RWPE1 (cell line): ENCODE data around the gene TCP11.

Experiments
- CTCF ChIA-PET: fragments of 350-600 bp; sonication (Branson Sonifier 250); formaldehyde crosslinking; extraction: SDS; loops from one replicate; lab custom pipeline; 2021; lab: Yijun Ruan, JAX
- POLR2A ChIA-PET: fragments of 400-600 bp; formaldehyde crosslinking; extraction: SDS; loops from one replicate; lab custom pipeline; 2020; ENCODE audit warnings: antibody characterized with exemption; ENCODE audit not compliant: low non-redundant PET; lab: Yijun Ruan, JAX
- DNase-seq: peaks from one replicate; pipeline ENCODE4 v3.0.0; 2012; ENCODE audit warnings: low spot score
- H3K27ac ChIP-seq: fragments of 450-650 bp; 2 replicates; pipeline ENCODE4 v1.5.1; 2017
- CTCF ChIP-seq: fragments of 450-650 bp; conservative IDR thresholded peaks from 2 replicates; pipeline ENCODE4 v1.5.1; 2017; ENCODE audit warnings: low read depth, mild to moderate bottlenecking

Gene TCP11

DNA sequence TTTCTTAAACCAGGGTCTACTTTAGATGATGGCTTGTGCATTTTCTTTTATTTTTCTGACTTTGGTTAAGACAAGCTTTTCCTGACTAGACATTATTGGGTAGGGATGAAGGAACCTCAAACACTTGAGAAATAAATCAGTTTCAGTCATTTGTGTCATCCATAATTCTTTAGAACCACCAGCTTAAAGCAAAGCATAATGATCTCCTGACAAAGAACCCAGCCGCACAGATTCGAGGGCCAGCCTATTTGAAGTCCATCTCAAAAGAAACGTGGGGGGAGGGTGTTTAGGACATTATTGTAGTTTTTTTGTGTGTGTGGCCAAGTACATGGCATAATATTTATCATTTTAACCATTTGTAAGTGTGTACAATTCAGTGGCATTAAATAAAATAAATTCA lies 6.3 kb upstream of the TCP11 start:
- DNase-seq, result no peak
- H3K27ac ChIP-seq, result no peak overlapping the region
- no peak for TF ChIP-seq CTCF
- POLR2A ChIA-PET, result interaction anchor here (0.5 kb wide), 1 partner anchor 688 kb away, joined by 3 read pairs; no protein-coding TSS in a partner anchor
- CTCF ChIA-PET, result interaction anchor here (0.7 to 4.7 kb wide), 6 partner anchors 12 to 94 kb away, joined by 4 to 57 read pairs (median 8); no protein-coding TSS in a partner anchor

DNA sequence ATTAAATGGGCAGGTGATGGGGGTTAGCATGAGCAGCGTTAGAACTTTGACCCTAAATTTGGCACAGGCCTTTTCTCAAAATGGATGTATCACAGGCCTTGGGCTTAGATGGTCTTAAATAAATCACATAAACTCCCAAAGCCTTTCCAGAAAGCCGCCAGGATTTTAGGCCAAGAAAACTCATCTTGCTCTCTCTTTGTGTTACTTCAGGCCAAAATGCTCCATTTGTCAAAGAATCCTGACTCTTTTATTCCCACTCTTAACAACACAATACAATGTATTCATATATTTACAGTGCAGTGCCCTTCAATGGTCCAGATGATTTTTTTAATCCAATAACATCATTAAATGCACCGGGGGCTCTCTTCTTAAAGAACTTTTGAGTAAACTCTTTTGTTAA lies 5.9 kb upstream of the TCP11 start:
- no peak for TF ChIP-seq CTCF
- POLR2A ChIA-PET, result no interaction called here
- CTCF ChIA-PET, result interaction anchor here (0.6 to 4.7 kb wide), 13 partner anchors 12 to 536 kb away, joined by 3 to 57 read pairs (median 4); no protein-coding TSS in a partner anchor
- no peak overlapping the region for H3K27ac ChIP-seq
- no peak for DNase-seq

DNA sequence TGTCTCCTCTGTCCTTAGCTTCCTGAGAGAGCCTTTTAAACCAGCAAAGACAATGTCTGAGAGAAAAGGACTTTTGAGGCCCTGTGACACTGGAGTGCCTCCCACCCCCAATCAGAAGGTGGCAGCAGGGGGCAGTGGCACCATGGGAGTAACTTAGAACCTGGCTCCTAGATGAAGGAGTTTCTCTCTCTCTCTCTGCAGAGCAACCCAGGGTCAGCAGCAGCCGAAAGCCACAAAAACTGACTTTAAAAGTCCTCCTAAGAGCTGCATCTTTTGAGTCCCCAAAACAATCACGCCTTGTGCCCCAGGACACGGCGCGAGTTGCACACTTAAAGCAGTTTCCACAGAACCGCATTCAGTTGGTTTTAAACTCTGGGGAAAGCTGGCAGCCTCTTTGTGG lies 5.3 kb upstream of the TCP11 start:
- POLR2A ChIA-PET, result no interaction called here
- DNase-seq, result peak; percentile 45
- CTCF ChIA-PET, result interaction anchor here (0.6 to 4.7 kb wide), 14 partner anchors 13 to 535 kb away, joined by 3 to 57 read pairs (median 4); no protein-coding TSS in a partner anchor
- peak; percentile 20 for TF ChIP-seq CTCF
- H3K27ac ChIP-seq, result no peak overlapping the region

DNA sequence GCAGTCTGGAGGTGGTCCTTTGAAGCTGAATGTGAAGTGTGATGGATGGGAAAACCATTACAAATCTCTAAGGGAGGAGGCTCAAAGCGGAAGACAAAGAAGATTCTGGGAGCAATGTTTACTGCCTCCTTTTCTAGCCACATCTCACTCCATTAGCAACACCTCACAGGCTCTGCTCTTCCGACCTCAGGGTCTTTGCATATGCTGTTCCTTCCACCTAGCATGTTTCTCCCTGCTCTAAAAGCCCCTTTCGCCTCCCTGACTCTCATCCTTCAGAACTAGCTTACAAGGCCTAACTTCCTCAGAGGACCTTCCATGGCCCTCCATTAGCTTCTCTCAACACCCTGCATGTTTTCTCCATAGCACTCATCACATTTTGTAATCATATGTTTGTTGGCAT lies 4.6 kb upstream of the TCP11 start:
- POLR2A ChIA-PET, result no interaction called here
- CTCF ChIA-PET, result interaction anchor here (0.6 to 4.7 kb wide), 6 partner anchors 43 to 159 kb away, joined by 3 to 57 read pairs (median 6); no protein-coding TSS in a partner anchor
- no peak overlapping the region for H3K27ac ChIP-seq
- TF ChIP-seq CTCF, result no peak
- DNase-seq, result no peak

- POLR2A ChIA-PET, result no interaction called here
- H3K27ac ChIP-seq, result no peak overlapping the region
- TF ChIP-seq CTCF, result no peak
- no peak for DNase-seq
- CTCF ChIA-PET, result no interaction called here
Measured at GRCh38 chr6:35142588-35143569, 1.7 kb upstream of the TCP11 start.

DNA sequence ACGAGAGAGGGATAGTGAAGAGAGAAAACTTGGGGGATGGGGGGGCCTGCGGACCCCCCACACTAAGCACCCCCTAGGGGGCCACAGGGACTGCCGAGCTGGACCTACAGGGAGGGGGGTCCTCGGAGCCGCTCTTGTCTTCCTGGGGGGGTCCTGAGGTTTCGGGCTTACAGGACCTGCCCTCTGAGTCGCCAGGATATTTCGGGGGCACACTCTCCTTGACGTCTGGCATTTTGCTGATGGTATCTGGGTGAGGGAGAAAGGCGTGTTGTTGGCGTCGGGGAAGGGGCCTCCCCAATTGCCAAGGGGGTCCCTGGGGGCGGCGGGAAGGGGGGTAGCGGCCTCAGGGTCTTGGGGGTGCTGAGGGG lies 516 bp downstream of the TCP11 start:
- ChIA-PET POLR2A (no interaction called here), CTCF (interaction anchor here (0.8 to 1.8 kb wide), 11 partner anchors 16 to 222 kb away, joined by 3 to 21 read pairs (median 5); no protein-coding TSS in a partner anchor)
- no peak for DNase-seq
- no peak overlapping the region for H3K27ac ChIP-seq
- no peak for TF ChIP-seq CTCF
